ENCODE data around the gene CLIC6. TPM values are rescaled to one million over a fixed set of nuclear protein-coding genes. Genes with fewer than 3 reads are reported as not detected.

Gene CLIC6
- total and polyA plus RNA-seq, 9 donors = 1.0 to 12.2 (median 4.3) TPM

DNA sequence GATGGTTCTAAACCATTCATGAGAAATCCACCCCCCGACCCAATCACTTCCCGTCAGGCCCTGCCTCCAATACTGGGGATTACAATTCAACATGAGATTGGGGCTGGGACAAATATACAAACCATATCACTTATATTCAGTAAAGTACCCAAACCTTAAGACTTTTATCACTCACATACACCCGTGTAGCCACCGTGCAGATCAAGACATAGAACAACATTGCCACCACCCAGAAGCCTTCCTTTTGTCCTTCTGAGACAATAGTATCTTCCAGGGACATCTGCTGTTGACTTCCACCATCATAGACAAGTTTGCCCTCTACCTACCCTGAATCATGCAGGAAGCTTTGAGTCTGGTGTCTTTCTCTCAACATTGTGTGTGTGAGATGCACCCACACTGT, 37.5 kb downstream of the CLIC6 start:
- Histone ChIP-seq H3K36me3 (no peaks in the 10 kb centered on the region), H3K4me1 (ENCODE audit: insufficient read depth) (peaks cover 2% of the 10 kb centered on the region), H3K27me3 (no peaks in the 10 kb centered on the region), H3K27ac (no peak overlapping the region), H3K9me3 (no peaks in the 10 kb centered on the region), H3K4me3 (no peak overlapping the region)
- intact Hi-C loops (cut with DNase I) = no loop called here
- TF ChIP-seq EP300 (IDR thresholded peaks at IDR 0.05) (no peak), POLR2A (IDR thresholded peaks at IDR 0.05) (no peak), CTCF (IDR thresholded peaks at IDR 0.05) (no peak)
- no peak for DNase-seq
- 91 to 95% (median 93%) methylated on average over 4 of the region's 4 CpGs for WGBS, 3 donors

DNA sequence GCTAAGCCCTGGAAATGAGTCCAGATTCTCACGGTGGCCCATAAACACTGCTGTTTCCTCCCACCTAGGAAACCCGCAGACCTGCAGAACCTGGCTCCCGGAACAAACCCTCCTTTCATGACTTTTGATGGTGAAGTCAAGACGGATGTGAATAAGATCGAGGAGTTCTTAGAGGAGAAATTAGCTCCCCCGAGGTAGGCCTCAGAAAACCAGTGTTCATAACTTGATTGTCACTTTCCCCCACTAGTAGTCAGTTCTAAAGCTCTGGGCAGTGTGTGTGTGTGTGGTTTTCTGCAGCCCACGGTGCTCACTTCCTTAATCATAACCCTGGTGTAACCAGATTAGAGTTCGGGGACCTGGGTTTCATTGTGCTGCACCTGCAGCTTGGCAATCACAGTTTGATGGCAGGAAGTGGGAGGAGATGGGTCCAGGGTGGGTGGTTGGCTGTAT, 39.1 kb downstream of the CLIC6 start:
- TF ChIP-seq CTCF (IDR thresholded peaks at IDR 0.05) (no peak), POLR2A (IDR thresholded peaks at IDR 0.05) (no peak), EP300 (IDR thresholded peaks at IDR 0.05) (no peak)
- no peaks in the 10 kb centered on the region for H3K36me3 ChIP-seq
- no peak for DNase-seq
- no peaks in the 10 kb centered on the region for H3K9me3 ChIP-seq
- WGBS, 3 donors = 91 to 93% (median 91%) methylated on average over 8 of the region's 8 CpGs
- H3K4me1 ChIP-seq (ENCODE audit: insufficient read depth) = peaks cover 2% of the 10 kb centered on the region
- intact Hi-C loops (cut with DNase I) = no loop called here
- no peaks in the 10 kb centered on the region for H3K27me3 ChIP-seq
- no peak overlapping the region for H3K4me3 ChIP-seq
- no peak overlapping the region for H3K27ac ChIP-seq

GRCh38 chr21:34713621-34714020, 44.8 kb downstream of the CLIC6 start:
- no peak for TF ChIP-seq EP300 (IDR thresholded peaks at IDR 0.05)
- no peak for TF ChIP-seq POLR2A (IDR thresholded peaks at IDR 0.05)
- TF ChIP-seq CTCF (IDR thresholded peaks at IDR 0.05) = no peak
- intact Hi-C loops (cut with DNase I) = no loop called here
- Histone ChIP-seq H3K27me3 (no peaks in the 10 kb centered on the region), H3K9me3 (no peaks in the 10 kb centered on the region), H3K36me3 (no peaks in the 10 kb centered on the region), H3K4me3 (no peak overlapping the region), H3K4me1 (ENCODE audit: insufficient read depth) (no peaks in the 10 kb centered on the region), H3K27ac (no peak overlapping the region)
- WGBS, 3 donors = 72 to 85% (median 79%) methylated on average over 1 of the region's 1 CpG
- DNase-seq = no peak

GRCh38 chr21:34715518-34715917, 46.7 kb downstream of the CLIC6 start:
- Histone ChIP-seq H3K27ac (no peak overlapping the region), H3K9me3 (no peaks in the 10 kb centered on the region), H3K36me3 (no peaks in the 10 kb centered on the region), H3K4me3 (no peak overlapping the region), H3K4me1 (ENCODE audit: insufficient read depth) (no peaks in the 10 kb centered on the region), H3K27me3 (no peaks in the 10 kb centered on the region)
- no peak for TF ChIP-seq CTCF (IDR thresholded peaks at IDR 0.05)
- no peak for TF ChIP-seq POLR2A (IDR thresholded peaks at IDR 0.05)
- TF ChIP-seq EP300 (IDR thresholded peaks at IDR 0.05) = no peak
- no peak for DNase-seq
- intact Hi-C loops (cut with DNase I) = no loop called here
- WGBS, 3 donors = 88 to 95% (median 89%) methylated on average over 5 of the region's 5 CpGs
